Subcutaneous adipose tissue (tissue), 4 donors: ENCODE measurements around the gene SPARC. TPM values are rescaled to one million over a fixed set of nuclear protein-coding genes. Genes with fewer than 3 reads are reported as not detected.

Experiments used
- total RNA-seq, 4 donors: library from RNA; depleted of rRNA; stranded (reverse); fragments of >200 nt; gene quantifications; one replicate each; pipeline ENCODE4 v1.1.0, GENCODE V29; 2016
- TF ChIP-seq, protein P1 (sequence below): fragments of 450-650 bp; IDR thresholded peaks from one replicate; pipeline ENCODE4 v1.5.1; 2016; ENCODE audit warnings: low read depth, mild to moderate bottlenecking, control low read depth, antibody characterized with exemption, moderate library complexity

SPARC gene
- total RNA-seq, 4 donors from 2014 or later, result 792 to 1,545 (median 1,187) TPM

DNA sequence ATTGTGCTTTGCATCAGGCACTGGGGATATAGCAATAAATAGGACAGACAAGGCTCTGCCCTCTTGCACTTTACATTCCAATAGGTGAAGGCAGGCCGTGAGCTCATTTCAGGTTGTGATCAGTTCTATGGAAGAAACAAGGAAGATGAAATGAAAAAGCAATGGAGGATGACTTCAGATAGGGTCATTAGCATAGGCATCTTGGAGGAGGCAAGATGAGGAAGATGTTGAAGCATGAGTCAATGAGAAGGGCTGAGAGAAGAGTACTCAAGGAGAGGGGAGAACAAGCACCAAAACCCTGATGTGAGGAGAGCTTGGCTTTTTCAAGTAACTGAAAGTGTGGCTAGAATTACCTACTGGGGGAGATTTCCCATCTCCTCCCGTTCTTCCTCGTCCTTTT lies 5.0 kb upstream of the SPARC start:
- TF ChIP-seq, protein P1, sequence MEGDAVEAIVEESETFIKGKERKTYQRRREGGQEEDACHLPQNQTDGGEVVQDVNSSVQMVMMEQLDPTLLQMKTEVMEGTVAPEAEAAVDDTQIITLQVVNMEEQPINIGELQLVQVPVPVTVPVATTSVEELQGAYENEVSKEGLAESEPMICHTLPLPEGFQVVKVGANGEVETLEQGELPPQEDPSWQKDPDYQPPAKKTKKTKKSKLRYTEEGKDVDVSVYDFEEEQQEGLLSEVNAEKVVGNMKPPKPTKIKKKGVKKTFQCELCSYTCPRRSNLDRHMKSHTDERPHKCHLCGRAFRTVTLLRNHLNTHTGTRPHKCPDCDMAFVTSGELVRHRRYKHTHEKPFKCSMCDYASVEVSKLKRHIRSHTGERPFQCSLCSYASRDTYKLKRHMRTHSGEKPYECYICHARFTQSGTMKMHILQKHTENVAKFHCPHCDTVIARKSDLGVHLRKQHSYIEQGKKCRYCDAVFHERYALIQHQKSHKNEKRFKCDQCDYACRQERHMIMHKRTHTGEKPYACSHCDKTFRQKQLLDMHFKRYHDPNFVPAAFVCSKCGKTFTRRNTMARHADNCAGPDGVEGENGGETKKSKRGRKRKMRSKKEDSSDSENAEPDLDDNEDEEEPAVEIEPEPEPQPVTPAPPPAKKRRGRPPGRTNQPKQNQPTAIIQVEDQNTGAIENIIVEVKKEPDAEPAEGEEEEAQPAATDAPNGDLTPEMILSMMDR, result no peak

DNA sequence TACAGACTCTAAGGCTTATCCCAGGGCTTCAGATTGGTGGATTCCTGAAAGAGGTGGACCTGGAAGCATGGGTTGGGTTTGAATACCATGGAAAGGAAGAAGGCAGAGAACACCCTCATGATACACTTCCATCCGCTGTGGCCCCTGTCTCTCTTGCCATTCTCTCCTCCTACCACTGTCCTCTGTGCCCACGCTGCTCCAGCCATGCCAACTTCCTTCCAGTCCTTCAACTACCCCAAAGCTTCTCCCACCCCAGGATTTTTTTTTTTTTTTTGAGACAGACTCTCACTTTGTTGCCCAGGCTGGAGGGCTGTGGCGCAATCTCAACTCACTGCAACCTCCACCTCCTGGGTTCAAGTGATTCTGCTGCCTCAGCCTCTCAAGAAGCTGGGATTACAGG lies 1.7 kb upstream of the SPARC start:
- TF ChIP-seq, protein P1, result no peak

DNA sequence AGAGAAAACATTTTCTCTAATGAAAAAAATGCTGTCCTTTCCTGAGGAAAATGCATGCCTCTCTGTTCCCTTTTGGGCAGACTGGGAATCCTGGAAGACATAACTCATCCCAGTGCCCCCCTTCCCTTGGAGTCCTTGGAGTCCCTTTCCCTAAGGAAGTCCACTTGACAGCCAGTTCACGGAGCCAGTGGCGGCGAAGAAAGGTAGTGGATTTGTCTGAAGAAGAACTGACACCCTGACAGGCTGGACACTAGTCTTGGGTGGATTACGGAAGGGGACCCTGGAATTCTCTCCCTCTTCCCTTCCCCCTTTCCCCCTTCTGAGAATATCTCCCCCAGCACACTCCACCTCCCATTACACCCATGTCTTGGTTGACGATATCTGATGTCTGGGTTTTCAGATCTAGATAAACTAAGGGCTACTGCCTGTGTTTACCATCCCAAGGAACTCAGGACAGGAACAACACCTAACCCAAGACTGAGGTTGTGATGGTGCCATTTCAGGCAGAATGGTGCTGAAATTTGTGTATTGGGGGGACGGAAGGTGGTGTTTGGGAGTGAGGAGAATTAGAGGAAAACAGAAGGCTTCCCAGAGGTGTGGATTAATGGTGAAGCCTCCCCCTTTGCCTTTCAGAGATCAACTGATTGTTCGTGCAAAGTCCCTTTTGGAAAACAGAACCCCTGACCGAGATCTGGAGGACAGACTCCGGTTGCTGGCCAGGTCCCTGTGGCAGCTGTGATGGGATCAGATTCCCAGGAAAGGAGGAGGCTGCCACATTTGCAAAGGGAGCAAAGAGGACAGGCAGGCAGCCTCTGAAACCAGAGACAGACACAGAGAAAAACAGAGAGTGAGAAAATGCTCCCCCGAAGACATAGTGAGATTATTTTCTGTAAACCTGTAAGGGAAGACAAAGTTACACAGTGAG lies 704 bp downstream of the SPARC start:
- TF ChIP-seq, protein P1, result no peak

DNA sequence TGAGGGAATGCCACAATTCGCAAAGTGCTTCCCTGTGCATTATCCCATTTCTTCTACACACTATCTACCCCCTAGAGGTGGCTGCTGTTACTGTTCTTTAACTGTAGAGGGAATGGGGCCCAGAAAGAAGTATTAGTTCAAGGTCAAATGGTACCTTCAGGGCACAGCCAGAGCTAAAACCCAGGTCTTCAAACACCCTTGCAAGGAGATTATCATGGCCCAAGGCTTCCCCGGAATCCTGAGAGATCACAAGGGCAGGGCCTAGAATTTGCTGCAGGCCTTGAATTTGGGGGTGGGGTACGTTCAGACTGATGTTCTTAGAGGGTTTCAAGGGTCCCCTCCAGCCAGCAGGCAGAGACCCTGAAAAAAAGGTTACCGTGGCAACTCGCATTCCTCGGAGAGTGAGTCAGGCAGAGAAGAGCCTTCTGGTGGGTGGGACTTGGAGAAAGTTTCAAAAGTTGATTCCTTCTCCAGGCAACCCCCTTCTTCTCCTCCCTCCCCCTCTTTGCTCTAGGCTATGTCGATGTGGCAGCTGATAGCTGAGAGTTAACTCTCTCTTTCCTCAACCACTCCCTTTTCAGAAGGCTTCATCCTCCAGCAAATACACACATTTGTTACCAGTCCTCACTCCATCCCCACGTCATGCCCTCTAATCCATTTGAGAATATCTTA lies 1.9 kb downstream of the SPARC start:
- TF ChIP-seq, protein P1, result no peak

DNA sequence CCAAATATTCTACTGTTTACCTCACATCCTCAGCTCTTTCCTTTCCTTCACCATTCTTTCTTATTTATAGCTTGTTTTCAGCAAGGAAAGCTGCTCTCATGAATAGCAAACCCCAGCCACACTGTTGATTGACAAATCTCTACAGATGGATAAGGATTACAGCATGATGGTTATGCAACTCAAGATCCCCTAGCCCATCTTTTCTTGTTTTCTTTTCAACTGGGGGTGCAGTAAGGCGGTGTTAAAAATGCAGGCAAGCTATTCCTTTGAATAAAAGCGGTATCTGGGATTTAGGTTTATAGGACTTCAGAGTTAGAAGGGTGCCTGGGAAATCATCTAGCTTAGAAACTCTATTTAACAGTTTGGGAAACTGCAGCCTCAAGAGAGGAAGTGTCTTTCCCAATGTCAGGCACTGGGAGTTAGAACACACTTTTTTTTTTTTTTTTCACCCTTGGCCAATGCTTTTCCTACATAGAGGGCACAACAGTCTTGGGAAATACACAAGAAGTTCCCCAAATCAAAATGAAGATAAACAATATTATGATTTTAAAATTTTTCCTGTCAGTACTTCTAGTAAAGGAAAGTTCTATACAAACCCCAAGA lies 2.6 kb downstream of the SPARC start:
- TF ChIP-seq, protein P1, result no peak

DNA sequence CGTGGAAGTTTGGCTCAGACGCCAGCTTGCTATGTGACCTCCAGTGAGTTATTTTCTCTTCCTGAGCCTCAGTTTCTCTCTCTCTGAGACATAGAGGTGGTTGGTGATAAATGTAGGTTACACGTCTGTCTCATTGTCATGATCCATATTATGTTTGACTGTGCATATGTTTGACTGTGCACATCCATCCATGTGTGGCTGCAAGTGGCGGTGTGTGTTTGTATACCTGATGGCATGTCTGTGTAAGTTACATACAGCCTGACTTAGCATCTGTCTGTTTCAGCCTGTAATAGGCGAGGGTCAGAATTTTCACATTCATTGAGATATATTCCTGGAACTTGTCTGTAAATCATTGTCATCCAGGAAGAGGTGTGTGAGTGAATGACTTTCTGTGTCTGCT lies 3.3 kb downstream of the SPARC start:
- TF ChIP-seq, protein P1, result no peak
